AG09319 (cell line): Measurements from ENCODE around the gene SLC38A3.
A peak's percentile ranks its signal among the peaks of the same experiment; 100 is the strongest.
"Not testable (repeated sequence)": the region's sequence is repeated elsewhere in the genome, so short reads cannot be mapped to it uniquely, and the experiment has no call there.

Source experiments
- DNase-seq: peaks from one replicate; pipeline ENCODE4 v3.0.0-alpha.2; 2010; ENCODE audit warnings: low read depth; ENCODE audit errors: extremely low read depth
- TF ChIP-seq, protein P1 (sequence below): IDR thresholded peaks from 2 replicates; pipeline ENCODE4 v1.5.1; 2011; ENCODE audit warnings: low read depth, mild to moderate bottlenecking, inconsistent platforms, low read length, moderate library complexity

The SLC38A3 gene

GRCh38 chr3:50261505-50261904 is 56.4 kb downstream of the SLC38A3 start:
- TF ChIP-seq, protein P1, sequence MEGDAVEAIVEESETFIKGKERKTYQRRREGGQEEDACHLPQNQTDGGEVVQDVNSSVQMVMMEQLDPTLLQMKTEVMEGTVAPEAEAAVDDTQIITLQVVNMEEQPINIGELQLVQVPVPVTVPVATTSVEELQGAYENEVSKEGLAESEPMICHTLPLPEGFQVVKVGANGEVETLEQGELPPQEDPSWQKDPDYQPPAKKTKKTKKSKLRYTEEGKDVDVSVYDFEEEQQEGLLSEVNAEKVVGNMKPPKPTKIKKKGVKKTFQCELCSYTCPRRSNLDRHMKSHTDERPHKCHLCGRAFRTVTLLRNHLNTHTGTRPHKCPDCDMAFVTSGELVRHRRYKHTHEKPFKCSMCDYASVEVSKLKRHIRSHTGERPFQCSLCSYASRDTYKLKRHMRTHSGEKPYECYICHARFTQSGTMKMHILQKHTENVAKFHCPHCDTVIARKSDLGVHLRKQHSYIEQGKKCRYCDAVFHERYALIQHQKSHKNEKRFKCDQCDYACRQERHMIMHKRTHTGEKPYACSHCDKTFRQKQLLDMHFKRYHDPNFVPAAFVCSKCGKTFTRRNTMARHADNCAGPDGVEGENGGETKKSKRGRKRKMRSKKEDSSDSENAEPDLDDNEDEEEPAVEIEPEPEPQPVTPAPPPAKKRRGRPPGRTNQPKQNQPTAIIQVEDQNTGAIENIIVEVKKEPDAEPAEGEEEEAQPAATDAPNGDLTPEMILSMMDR: no peak
- no peak for DNase-seq

- not testable (repeated sequence) for DNase-seq
Measured at GRCh38 chr3:50262200-50262599, 57.1 kb downstream of the SLC38A3 start.

DNA sequence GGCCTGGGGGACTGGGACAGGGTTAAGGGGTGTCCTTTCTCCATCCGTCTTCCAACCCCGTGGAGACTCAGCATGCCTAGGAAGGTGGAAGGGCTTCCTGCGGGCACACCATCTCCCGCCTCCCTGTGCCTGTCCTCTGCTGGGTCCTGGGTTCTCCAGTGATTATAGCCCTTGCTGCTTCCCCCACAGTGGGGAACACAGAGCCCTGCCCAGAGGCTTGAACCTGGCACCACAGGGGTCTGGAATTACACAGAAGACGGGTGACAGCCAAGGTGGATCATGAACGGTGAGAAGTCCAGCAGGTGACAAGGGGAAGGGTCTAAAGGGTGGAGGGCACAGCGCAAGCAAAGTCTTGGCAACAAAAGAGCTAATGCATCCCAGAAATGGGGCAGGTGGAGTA is 57.7 kb downstream of the SLC38A3 start:
- no peak for DNase-seq
- TF ChIP-seq, protein P1: no peak

DNA sequence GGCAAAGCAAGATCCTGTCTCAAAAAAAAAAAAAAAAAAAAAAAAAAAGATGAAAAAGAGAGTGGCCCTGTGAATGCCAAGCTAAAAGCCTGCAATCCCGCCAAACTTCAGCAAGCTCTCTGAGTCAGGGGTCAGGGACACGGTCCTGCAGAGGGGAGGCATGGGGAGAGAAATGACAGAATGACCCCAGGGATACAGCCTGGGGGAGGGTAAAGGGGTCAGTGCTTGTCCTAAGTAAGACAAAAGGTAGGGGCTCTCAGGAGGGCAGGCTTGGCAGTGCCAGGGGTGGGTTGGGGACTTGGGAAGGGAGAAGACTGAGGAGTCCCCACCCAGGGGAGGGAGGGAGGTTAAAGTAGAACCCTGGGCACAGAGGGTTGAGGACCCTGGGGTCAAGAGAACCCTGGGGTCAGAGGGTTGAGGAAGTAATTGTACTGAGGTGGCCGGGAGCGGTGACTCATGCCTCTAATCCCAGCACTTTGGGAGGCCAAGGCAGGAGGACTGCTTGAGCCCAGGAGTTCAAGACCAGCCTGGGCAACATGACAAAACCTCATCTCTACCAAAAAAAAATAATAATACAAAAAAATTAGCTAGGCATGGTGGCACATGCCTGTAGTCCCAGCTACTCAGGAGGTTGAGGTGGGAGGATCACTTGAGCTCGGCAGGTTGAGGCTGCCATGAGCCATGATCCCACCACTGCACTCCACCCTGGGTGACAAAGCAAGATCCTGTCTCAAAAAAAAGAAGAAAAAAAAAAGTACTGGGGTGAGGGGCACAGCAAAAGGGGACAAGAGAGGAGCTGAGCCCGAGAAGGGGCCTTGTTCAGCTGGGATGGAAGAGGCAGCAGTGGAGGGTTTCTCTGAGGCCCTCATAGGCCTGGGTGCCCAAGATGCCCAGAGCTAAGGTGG is 58.7 kb downstream of the SLC38A3 start:
- DNase-seq: no peak
- TF ChIP-seq, protein P1: no peak

- TF ChIP-seq, protein P1: no peak; the same call in 1 of the 2 replicates
- peak; percentile 85 for DNase-seq
Measured at GRCh38 chr3:50264383-50264963, 59.4 kb downstream of the SLC38A3 start.

GRCh38 chr3:50264964-50265485 is 60.0 kb downstream of the SLC38A3 start:
- no peak for DNase-seq
- TF ChIP-seq, protein P1: no peak

DNA sequence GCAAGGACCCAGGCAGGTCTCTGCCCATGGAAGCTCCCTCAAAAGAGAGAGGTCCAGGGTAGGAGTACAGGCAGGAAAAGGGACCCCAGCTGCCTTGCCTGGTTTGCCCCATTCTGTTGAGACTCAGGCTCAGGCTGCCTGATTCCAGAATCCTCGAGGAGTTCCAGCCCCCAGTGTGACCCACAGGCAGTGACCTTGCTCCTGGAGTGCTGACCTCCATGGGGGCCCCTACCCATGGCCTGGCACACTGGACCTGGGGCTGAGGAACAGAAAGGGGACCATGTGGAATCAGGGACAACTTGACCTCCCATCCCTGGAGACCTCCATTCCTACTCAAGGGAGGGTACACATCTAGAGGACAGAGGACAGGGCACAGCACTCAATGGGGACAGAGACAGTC is 60.5 kb downstream of the SLC38A3 start:
- TF ChIP-seq, protein P1: no peak
- no peak for DNase-seq
